Brain microvascular endothelial cell (primary cell): ENCODE results near the gene TMPRSS13.
"Not testable (repeated sequence)": the region's sequence is repeated elsewhere in the genome, so short reads cannot be mapped to it uniquely, and the experiment has no call there.

Experiments
- DNase-seq: peaks from one replicate; pipeline ENCODE4 v3.0.0-alpha.2; 2020
- H3K27ac ChIP-seq: fragments of 250-450 bp; sonication (Bioruptor Pico); 2 replicates; pipeline ENCODE4 v1.5.1; 2020; ENCODE audit warnings: mild to moderate bottlenecking, moderate library complexity
- H3K27me3 ChIP-seq: fragments of 250-450 bp; sonication (Bioruptor Pico); replicated peaks from 2 replicates; pipeline ENCODE4 v1.5.1; 2020; ENCODE audit warnings: mild to moderate bottlenecking
- H3K36me3 ChIP-seq: fragments of 250-450 bp; sonication (Bioruptor Pico); replicated peaks from 2 replicates; pipeline ENCODE4 v1.5.1; 2020; ENCODE audit warnings: mild to moderate bottlenecking
- H3K4me3 ChIP-seq: 2 replicates; pipeline ENCODE4 v1.5.1; 2011; ENCODE audit warnings: low read depth, mild to moderate bottlenecking, control low read depth, low read length, moderate library complexity
- CTCF ChIP-seq: IDR thresholded peaks from 2 replicates; pipeline ENCODE4 v1.5.1; 2011; ENCODE audit warnings: low read depth, mild to moderate bottlenecking, moderate library complexity, low read length, control low read depth, inconsistent platforms; ENCODE audit errors: missing control alignments
- in situ Hi-C: cut with HindIII; loops from 2 replicates; pipeline ENCODE4 v1.10.0; 2017; ENCODE audit warnings: low sequenced_read_pairs, low pct_ligation_motif_present

TMPRSS13 gene

GRCh38 chr11:117953024-117953671, 23.9 kb upstream of the TMPRSS13 start:
- in situ Hi-C loops, result no loop called here
- H3K36me3 ChIP-seq, result no peaks in the 10 kb centered on the region
- no peak overlapping the region for H3K27ac ChIP-seq
- H3K4me3 ChIP-seq, result no peak overlapping the region
- H3K27me3 ChIP-seq, result peaks cover 7% of the 10 kb centered on the region
- TF ChIP-seq CTCF, result no peak
- DNase-seq, result no peak

GRCh38 chr11:117950993-117951961, 22.1 kb upstream of the TMPRSS13 start:
- Histone ChIP-seq H3K27ac (no peak overlapping the region), H3K36me3 (no peaks in the 10 kb centered on the region), H3K27me3 (peaks cover 7% of the 10 kb centered on the region), H3K4me3 (no peak overlapping the region)
- in situ Hi-C loops, result no loop called here
- no peak for DNase-seq
- TF ChIP-seq CTCF, result no peak

- TF ChIP-seq CTCF, result peak; percentile 41
- Histone ChIP-seq H3K36me3 (no peaks in the 10 kb centered on the region), H3K4me3 (no peak overlapping the region), H3K27me3 (peaks cover 7% of the 10 kb centered on the region), H3K27ac (no peak overlapping the region)
- in situ Hi-C loops, result no loop called here
- DNase-seq, result no peak
Observed at GRCh38 chr11:117950301-117950700, 21.1 kb upstream of the TMPRSS13 start.

- Histone ChIP-seq H3K27ac (no peak overlapping the region), H3K4me3 (no peak overlapping the region), H3K36me3 (no peaks in the 10 kb centered on the region), H3K27me3 (peaks cover 7% of the 10 kb centered on the region)
- TF ChIP-seq CTCF, result no peak
- in situ Hi-C loops, result loop anchor here (25.0 kb wide), 1 partner anchor 112 kb away; no protein-coding TSS in a partner anchor
- DNase-seq, result no peak
Observed at GRCh38 chr11:117949062-117949461, 19.9 kb upstream of the TMPRSS13 start.

GRCh38 chr11:117948466-117948865, 19.3 kb upstream of the TMPRSS13 start:
- H3K4me3 ChIP-seq, H3K27me3 ChIP-seq, H3K36me3 ChIP-seq, DNase-seq, H3K27ac ChIP-seq: not testable (repeated sequence)
- in situ Hi-C loops, result loop anchor here (25.0 kb wide), 1 partner anchor 111 kb away; no protein-coding TSS in a partner anchor

GRCh38 chr11:117947751-117948150, 18.5 kb upstream of the TMPRSS13 start:
- H3K27ac ChIP-seq, DNase-seq, H3K36me3 ChIP-seq, H3K27me3 ChIP-seq, H3K4me3 ChIP-seq: not testable (repeated sequence)
- in situ Hi-C loops, result loop anchor here (25.0 kb wide), 1 partner anchor 110 kb away; no protein-coding TSS in a partner anchor
